Gastroesophageal sphincter (tissue), 3 donors: ENCODE measurements around the gene INAFM2.

Source experiments
- EP300 ChIP-seq: sonication (generic); formaldehyde crosslinking; IDR thresholded peaks from one replicate; pipeline ENCODE4 v1.6.1; 2017; ENCODE audit warnings: antibody characterized with exemption, mild to moderate bottlenecking
- POLR2A ChIP-seq, 2 donors: fragments of 450-650 bp; IDR thresholded peaks; one replicate each; pipeline ENCODE4 v1.6.1; 2017; ENCODE audit warnings: antibody characterized with exemption in 2 of 2, mild to moderate bottlenecking in 2 of 2, moderate library complexity in 1 of 2
- POLR2AphosphoS5 ChIP-seq: sonication (generic); formaldehyde crosslinking; IDR thresholded peaks from one replicate; pipeline ENCODE4 v1.6.1; 2017; ENCODE audit warnings: antibody characterized with exemption
- TF ChIP-seq, protein P1 (sequence below), 4 experiments: fragments of 200-600 bp in 2 of 4; fragments of 450-650 bp in 2 of 4; sonication (generic) in 1 of 4; IDR thresholded peaks; one replicate each; pipeline ENCODE4 v1.5.1; 2017 to 2019; ENCODE audit warnings: antibody characterized with exemption in 4 of 4, mild to moderate bottlenecking in 2 of 4, moderate library complexity in 2 of 4

- TF ChIP-seq POLR2AphosphoS5, result no peak
- TF ChIP-seq, protein P1, sequence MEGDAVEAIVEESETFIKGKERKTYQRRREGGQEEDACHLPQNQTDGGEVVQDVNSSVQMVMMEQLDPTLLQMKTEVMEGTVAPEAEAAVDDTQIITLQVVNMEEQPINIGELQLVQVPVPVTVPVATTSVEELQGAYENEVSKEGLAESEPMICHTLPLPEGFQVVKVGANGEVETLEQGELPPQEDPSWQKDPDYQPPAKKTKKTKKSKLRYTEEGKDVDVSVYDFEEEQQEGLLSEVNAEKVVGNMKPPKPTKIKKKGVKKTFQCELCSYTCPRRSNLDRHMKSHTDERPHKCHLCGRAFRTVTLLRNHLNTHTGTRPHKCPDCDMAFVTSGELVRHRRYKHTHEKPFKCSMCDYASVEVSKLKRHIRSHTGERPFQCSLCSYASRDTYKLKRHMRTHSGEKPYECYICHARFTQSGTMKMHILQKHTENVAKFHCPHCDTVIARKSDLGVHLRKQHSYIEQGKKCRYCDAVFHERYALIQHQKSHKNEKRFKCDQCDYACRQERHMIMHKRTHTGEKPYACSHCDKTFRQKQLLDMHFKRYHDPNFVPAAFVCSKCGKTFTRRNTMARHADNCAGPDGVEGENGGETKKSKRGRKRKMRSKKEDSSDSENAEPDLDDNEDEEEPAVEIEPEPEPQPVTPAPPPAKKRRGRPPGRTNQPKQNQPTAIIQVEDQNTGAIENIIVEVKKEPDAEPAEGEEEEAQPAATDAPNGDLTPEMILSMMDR (IDR thresholded peaks at IDR 0.05), result no peak
- TF ChIP-seq EP300, result no peak
- no peak for TF ChIP-seq POLR2A (IDR thresholded peaks at IDR 0.05)
Measured at GRCh38 chr15:40306371-40306770, 17.1 kb upstream of the INAFM2 start.
